IMR-90 (cell line): Measurements from ENCODE around the gene PRDM2.

Experiments
- POLR2A ChIP-seq: IDR thresholded peaks from 2 replicates; pipeline ENCODE4 v1.6.1; 2012; ENCODE audit warnings: mild to moderate bottlenecking, low read depth, low read length
- TF ChIP-seq, protein P1 (sequence below): conservative IDR thresholded peaks from 2 replicates; pipeline ENCODE4 v1.5.1; 2012; ENCODE audit warnings: mild to moderate bottlenecking, low read depth, low read length, improper control_type of control experiment

DNA sequence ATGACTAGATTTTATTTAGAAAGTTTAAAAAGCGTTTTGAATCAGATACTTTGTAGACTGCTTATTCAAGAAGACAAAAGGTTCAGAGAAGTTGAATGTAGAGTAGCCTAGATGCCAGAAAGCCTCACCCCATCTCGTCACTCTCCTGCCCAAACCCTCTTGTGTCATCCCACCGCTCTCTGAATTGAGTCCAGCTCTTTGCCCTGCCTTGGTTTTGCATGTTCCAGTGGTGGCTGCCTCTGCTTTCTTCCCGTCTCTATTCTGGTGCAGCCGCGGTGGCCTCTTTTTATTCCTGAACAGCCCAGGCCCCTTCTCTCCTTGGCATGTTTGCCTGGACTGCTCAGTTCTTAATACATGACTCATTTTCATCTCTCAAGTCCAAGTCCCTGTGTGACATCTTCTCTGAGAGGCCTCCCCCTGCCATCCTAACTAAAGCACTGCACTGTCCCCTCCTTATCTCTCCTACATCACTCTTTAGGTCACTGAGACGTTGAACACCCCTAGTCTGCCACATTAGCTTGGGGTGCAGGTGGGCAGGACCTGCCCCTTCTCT lies 22.9 kb downstream of the PRDM2 start:
- TF ChIP-seq, protein P1, sequence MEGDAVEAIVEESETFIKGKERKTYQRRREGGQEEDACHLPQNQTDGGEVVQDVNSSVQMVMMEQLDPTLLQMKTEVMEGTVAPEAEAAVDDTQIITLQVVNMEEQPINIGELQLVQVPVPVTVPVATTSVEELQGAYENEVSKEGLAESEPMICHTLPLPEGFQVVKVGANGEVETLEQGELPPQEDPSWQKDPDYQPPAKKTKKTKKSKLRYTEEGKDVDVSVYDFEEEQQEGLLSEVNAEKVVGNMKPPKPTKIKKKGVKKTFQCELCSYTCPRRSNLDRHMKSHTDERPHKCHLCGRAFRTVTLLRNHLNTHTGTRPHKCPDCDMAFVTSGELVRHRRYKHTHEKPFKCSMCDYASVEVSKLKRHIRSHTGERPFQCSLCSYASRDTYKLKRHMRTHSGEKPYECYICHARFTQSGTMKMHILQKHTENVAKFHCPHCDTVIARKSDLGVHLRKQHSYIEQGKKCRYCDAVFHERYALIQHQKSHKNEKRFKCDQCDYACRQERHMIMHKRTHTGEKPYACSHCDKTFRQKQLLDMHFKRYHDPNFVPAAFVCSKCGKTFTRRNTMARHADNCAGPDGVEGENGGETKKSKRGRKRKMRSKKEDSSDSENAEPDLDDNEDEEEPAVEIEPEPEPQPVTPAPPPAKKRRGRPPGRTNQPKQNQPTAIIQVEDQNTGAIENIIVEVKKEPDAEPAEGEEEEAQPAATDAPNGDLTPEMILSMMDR, result no peak
- TF ChIP-seq POLR2A, result no peak
